Amygdala (tissue), 56 donors: ENCODE data around the gene QRFP.

Experiments used
- DNase-seq, 56 donors: peaks; one replicate each; lab custom pipeline; 2025; lab: John Stamatoyannopoulos, UW

The QRFP gene

GRCh38 chr9:130879863-130880411 is 16.7 kb downstream of the QRFP start:
- no peak for DNase-seq

GRCh38 chr9:130878295-130878694 is 18.3 kb downstream of the QRFP start:
- DNase-seq = no peak

DNA sequence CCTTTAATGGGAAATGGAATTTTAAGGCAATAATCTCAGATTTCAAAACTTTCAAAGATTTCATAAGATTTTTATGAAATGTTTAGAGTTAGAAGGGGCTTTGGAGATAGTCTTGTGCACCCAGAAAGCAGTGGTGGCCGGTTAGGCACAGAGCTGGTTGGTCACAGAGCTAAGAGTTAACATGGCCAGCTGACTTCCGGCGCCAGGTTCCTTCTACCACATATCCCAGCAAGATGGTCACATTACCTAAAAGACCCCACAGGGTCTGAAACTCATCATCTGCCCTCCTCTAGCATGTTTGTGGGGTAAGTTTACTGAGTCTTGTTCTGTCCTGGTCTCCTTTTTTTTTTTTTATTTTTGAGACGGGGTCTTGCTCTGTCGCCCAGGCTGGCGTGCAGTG is 19.3 kb downstream of the QRFP start:
- DNase-seq = no peak

DNA sequence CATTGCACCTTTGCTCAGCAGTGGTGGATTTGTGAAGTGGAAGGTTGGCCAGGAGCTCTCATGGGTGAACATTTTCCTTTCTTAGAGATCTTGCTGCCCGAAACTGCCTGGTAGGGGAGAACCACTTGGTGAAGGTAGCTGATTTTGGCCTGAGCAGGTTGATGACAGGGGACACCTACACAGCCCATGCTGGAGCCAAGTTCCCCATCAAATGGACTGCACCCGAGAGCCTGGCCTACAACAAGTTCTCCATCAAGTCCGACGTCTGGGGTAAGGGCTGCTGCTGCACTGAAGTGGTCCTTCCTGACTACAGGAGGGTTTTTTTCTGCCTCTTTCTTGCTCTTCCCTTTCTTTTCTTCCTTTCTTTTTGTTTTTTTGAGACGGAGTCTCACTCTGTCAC is 21.8 kb downstream of the QRFP start:
- no peak for DNase-seq

GRCh38 chr9:130873966-130874365 is 22.6 kb downstream of the QRFP start:
- no peak for DNase-seq

DNA sequence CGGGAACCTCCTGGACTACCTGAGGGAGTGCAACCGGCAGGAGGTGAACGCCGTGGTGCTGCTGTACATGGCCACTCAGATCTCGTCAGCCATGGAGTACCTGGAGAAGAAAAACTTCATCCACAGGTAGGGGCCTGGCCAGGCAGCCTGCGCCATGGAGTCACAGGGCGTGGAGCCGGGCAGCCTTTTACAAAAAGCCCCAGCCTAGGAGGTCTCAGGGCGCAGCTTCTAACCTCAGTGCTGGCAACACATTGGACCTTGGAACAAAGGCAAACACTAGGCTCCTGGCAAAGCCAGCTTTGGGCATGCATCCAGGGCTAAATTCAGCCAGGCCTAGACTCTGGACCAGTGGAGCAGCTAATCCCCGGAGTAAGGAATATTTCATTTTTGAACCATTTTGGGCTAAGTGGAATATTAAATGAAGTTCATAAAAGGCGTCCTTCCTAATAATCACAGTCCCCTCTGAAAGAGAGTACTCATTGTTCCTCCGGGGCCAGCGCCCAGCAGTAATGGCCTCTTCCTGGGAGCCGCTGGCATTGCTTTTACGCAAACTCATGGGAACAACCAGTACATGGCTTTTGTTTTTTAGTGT is 23.6 kb downstream of the QRFP start:
- DNase-seq = peak in 42 of 56 donors; percentile 21 to 87 (median 56)

- no peak for DNase-seq
Observed at GRCh38 chr9:130872508-130872907, 24.1 kb downstream of the QRFP start.

GRCh38 chr9:130872093-130872492 is 24.5 kb downstream of the QRFP start:
- DNase-seq = no peak

GRCh38 chr9:130871395-130872062 is 25.1 kb downstream of the QRFP start:
- no peak for DNase-seq

DNA sequence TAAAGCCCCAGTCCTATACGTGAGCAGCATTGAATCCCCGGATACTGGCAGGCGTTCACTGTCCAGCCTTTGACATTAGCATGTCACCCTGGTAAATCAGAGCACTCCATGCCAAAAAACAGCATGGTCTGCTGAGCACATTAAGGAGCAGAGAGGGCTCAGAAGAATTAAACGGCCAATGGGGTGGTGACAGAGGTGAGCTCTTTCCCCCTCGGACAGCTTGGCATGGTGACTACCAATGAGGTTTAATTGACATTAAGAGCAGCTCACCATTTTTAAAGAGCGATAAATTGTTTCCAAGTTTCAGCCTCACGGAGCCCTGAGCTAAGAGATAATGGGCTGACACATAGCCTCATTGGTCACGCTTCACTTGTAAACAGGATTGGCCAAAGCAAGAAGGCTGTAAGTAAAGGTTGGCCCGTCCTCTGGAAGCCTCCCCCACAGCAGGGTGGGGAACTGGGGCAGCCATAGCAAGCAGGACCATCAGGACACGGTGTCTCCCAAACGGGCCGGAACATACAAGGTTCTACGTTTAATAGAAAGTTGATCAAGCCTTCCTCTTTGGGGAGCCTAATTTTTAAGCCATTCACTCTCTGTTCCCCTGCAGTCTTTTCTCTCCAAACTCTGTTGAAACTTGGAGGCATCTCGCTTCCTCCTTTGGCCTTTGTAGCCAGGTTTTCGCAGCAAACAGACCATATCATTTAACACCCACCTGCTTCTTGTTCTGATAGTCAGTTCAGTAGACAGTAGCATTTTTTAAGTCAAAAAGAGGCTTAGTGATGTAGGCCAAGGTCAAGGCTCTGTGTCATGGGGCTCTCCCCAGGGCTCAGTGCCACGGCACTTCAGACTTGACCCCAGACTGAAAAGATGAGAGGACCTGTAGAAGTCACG is 25.9 kb downstream of the QRFP start:
- DNase-seq = peak in 3 of 56 donors; percentile 16 to 33 (median 22)

- DNase-seq = peak in 3 of 56 donors; percentile 23 to 52 (median 26)
Observed at GRCh38 chr9:130869250-130869649, 27.4 kb downstream of the QRFP start.

GRCh38 chr9:130868230-130868629 is 28.4 kb downstream of the QRFP start:
- DNase-seq = no peak

DNA sequence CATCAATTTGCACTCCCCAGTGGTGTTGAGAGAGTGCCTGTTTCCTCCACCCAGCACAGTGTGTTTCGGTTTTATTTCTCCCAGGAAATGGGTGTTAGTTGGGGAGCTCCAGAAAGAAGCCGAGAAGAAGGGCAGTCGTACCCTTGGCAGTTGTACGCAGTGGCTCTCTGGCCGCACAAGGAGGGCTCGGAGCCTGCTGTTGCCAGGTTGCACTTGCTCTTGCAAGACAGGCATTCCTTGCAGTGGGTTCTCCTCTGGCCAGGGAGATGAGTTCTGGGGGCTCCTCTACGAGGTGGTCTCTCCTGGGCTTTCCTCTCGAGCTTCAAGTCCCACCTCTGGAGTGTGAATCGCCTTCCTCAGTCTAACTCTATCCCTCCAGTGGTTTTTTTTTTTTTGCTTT is 29.1 kb downstream of the QRFP start:
- no peak for DNase-seq

DNA sequence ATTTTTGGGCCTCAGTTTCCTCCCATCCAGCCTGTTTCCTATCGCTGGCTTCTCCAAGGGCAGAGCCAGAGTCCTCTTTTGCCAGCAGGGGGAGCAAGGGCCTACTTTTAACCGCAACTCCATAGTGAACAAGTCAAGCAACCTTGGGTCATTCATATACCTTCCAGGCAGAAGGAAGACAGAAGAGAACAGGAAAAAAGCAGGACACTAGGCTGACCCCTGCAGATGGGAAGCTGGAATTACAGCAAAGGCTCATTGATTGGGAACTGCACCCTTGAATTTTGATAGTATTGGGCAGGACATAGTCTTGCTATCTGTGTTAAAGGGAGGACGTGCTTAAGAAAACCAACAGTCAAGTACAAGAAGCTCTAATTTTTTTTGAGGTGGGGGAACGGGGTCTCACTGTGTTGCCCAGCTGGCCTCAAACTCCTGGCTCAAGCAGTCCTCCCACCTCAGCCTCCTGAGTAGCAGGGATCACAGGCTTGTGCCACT is 30.1 kb downstream of the QRFP start:
- DNase-seq = peak in 25 of 56 donors; percentile 19 to 75 (median 38)

- DNase-seq = no peak
Observed at GRCh38 chr9:130865921-130866320, 30.7 kb downstream of the QRFP start.

- no peak for DNase-seq
Observed at GRCh38 chr9:130864541-130864940, 32.1 kb downstream of the QRFP start.

- DNase-seq = no peak
Observed at GRCh38 chr9:130862747-130863146, 33.9 kb downstream of the QRFP start.

GRCh38 chr9:130862217-130862616 is 34.4 kb downstream of the QRFP start:
- no peak for DNase-seq

DNA sequence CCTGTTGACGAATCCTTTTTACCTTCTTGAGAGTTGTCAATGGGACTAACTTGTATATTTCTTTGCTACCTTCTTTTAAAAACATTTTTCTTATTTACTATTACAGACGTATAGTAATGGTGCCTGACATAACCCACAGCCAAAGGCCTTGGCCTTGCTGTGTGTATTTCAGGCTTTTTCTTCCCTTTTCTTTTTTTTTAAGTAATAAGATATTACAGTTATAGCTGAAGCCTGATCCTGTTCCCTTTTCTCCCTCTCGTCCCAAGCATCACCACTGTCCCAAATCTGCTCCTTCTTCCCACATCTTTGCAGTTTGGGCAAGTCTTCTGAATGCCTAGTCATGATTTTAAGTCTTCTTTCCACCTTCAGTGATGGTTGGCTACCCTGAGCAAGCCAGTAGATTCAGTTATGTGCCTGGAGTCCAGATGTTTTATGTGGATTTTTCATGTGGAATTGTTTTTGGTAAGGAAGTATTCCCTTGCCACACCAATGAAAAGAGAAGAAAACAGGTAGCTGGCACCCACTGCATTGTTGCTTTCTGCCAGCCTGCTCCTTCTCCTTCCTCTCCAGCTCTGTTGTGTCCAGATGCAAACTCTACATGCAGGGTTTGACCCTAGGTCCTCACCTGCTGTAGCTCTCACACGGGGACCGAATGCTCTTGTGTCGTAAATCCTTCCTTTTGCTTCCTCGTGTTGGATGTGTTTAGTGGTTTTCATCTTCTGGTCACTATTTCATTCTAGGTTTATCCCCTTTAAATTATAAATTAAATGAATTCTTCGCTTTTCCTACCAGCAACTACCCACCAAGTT is 35.0 kb downstream of the QRFP start:
- DNase-seq = no peak
